ENCODE results near the gene KLHL10.

Gene KLHL10

GRCh38 chr17:41837761-41838538, at the start of gene KLHL10:
Gene KLHL10 (plus strand): TSS chr17:41837825. CDS start chr17:41837933, 108 bp downstream.
- no peak for DNase-seq

- no peak for DNase-seq
Observed at GRCh38 chr17:41792845-41793783, 44.5 kb upstream of the KLHL10 start.

DNA sequence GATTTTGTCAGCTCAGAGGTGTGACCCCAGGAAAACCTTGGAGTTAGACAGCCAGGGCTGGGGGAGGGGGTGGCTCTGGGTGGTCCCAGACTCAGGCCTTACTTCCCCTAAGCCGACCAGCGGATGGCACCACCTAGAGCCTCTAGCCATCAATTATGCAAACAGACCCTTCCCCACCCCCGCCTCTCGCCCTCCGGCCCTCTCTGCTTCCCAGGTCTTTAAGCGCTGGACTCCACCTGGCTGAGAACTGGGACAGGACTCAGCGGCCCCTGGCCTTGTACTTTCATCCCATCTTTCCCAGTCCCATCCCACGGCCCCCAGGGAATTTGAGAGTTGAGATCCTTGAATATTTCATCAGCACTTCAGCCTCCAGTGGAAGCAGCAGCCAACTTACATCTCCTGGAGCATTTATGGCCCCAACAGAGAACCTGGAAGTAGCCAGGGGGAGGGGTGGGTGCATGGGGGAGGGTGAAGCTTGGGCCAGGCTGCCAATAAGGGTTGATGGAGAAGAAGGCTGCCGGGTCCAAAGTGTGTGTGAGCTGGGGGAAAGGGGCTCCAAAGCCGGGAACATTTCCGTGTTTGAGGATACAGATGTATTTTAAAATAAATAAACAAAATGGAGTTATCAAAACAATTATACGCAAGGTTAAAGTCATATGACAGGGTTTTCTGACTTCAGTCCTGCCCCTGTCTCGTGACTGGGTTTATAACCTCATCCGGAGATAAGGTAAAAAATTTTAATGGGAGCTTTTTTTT, 43.7 kb upstream of the KLHL10 start:
- no peak for DNase-seq

DNA sequence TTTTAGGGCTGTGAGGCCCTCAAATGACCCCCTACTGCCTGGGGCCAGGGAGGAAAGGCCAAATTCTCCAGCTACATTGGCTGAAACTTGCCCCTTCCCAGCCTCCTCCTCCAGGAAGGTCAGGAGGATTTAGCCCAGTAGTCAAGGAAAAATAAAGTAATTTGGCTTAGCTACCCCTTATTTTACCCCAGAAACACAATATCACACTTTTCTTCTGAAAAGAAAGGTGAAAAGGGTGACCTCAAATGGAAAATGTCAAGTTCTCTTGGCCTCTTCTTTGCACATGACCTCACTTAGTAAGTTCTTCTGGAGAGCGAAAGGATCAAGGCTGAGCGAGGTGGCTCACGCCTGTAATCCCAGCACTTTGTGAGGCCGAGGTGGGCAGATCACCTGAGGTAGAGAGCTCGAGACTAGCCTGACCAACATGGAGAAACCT, 43.1 kb upstream of the KLHL10 start:
- DNase-seq, result no peak

DNA sequence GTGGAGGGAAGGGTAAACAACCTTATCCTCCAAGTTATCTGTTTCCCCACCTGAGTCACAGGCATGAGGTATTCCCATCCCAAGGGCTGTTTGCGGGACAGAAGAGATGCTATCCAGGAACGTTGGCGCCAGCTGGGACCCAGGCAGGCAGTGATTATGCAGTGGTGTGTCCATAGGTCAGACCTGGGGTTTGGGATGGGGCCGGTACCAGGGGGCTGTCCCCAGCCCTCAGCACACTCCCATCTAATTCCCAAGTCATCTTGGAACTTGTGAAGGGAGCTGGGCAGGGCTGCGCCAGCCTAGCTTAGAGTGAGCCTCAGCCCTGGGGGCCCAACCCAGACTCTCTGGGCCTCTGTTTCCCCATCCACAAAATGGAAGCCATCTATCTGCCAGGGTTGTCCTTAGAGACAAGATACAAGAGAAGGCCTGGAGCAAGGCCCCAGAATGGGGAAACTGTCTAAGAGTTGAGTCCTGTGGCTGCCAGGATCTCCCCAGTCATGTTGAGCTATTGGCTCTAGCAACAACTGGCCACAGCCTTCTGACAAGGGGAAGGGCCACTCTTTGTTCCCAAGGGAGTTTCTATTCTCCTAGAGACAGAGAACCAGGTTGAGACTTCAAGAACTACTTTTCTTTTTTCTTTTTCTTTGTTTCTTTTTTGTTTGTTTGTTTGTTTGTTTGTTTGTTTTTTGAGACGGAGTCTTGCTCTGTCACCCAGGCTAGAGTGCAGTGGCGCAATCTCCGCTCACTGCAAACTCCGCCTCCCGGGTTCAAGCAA, 41.3 kb upstream of the KLHL10 start:
- no peak for DNase-seq

DNA sequence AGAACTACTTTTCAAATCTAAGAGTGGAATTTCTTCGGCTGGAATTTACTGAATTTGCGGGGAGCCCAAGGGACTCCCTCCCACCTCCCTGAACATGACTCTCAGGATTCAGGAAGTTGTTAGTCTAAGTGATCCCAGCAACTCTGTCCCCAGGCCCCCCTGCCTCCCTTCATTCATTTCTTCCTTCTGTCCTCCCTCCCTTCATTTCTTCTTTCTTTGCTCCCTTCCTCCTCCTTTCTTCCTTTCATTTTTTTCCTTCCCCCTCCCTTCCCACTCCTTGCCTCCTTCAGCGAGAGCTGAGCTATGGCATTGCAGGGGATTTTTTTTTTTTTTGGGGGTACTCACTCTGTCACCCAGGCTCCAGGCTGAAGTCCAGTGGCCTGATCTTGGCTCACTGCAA, 40.2 kb upstream of the KLHL10 start:
- DNase-seq, result no peak

DNA sequence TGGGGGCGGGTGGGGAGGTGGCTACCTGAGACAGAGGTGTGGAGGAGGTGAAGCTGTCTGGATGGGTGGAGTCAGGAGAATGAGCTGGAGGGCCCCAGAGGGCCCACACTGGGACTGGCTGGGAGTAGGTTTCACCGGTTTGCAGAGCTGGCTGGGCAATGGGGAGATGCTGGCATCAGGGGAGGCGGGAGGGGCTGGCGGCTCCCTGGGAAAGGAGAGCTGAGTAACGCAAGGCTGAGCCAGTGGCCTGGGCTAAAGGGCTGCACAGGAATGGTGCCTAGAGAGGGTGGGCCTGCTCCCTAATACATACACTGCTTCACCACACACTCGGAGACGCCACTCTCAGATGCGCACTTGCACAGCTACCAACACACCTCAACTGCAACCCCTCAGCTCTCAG, 38.3 kb upstream of the KLHL10 start:
- no peak for DNase-seq

DNA sequence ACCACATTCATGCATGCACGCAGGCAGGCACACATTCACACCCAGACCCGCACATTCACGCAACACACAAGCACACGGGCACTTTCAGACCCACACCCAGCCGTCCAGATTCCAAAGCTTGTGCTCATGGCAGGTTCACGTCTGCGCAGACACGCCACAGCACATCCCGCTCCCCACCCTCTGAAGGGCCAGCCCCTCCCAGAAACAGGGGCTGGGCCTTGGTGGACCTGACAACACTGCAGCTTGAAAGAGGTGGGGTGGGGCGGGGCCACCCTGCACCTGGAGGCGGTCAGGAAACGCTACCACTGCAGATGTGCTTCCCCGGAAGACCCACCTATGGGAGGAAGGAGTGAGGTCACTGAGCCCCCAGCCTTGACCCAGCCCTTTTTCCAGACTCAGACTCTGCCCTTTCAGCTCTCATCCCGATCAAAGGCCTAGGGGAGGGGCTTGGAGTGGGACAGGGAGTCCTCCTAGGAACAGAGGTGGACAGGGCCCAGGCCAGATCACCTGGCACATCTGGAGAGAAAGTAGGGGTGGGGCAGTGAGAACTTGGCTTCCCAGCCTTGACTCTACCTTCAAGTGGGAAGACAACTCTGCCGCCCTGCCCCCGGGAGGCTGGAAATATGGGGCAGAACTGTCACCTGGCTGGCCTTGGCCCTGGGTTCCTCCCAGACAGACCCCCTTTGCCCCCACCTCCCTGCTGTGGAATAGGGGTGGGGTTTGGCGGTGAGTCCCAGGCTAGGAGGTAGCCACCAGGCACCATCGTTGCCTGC, 36.8 kb upstream of the KLHL10 start:
- DNase-seq, result no peak

DNA sequence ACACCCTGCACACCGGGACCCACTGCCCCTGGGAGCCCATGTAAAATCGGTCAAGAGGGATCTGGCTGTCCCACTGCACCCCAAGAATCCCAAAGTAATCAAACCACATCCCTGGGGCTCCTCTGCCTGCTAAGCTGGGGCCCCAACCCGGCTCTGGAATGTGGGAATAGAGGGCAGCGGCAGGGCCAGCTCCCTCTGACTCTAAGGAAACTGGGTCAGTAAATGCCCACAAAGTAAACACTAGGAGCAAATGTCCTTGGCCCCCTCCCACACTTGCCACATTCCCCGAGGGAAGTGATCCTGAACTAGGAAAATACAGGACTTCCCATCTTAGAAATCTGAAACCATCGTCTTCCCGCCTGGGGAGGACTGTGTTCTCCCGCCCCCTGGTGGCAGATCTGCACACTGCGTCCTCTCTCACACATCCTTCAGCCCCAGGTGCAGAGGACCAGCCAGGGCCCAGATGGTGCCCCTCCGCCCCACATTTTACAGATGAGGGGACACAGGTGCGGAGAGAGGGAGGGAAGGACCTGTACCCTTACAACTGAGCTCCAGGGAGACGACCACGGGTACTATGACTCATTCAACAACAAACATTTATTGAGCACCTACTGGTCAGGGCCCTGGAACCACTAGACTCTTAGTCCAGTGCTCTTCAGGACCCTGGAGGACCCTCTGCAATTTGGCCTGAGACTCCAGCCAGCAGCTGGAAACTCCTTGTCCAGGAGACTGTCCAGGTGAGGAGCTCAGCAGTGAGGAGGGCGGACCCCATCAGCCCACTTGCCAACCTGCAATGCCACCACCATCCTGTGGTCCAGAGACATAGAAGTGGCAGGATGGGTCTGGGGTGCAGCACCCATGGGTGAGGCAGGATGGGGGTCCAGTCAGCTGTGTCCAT, 36.0 kb upstream of the KLHL10 start:
- peak; percentile 83 to 84 for DNase-seq

DNA sequence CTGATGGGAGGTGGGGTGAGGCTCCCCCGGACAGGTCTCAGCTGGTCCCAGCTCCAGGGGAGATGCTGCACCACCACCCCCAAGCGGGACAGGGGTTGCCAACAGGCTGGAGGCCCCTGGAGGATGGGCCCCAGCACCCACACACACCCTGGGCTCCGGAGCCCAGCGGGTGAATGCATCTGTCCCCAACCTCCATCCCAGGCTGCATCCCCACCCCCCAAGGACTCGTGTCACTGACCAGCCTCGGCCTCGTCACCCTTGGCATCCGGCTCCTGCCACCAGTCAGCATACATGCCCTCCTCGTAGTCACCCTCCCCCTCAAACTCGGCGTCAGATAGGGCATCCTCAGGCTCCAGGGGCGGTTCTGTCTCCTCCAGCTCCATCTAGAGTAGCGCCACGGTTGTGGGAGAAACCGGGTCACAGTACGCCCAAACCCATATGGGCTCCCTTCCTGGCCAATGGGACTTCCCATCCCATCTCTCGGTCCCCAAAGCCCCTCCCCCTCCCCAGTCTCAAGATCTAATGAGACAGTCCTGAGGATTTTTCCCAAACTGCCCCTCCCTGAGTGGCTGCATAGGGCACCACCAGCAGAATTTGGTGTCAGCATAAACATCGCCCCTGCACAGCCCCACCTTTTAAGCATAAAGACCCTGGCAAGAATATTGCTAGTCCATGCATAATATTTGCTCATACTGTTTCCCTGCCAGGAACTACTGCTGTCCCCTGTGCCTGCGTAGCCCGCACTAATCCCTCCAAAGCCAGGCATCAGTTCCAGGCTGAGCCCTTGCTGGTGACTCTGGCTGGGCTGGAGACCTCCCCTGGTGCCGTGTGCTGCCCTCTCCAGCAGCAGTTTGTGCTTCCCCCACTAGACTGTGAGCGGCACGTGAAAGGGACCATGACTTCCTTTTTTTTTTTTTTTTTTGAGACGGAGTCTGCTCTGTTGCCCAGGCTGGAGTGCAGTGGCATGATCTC, 34.3 kb upstream of the KLHL10 start:
- DNase-seq, result no peak

DNA sequence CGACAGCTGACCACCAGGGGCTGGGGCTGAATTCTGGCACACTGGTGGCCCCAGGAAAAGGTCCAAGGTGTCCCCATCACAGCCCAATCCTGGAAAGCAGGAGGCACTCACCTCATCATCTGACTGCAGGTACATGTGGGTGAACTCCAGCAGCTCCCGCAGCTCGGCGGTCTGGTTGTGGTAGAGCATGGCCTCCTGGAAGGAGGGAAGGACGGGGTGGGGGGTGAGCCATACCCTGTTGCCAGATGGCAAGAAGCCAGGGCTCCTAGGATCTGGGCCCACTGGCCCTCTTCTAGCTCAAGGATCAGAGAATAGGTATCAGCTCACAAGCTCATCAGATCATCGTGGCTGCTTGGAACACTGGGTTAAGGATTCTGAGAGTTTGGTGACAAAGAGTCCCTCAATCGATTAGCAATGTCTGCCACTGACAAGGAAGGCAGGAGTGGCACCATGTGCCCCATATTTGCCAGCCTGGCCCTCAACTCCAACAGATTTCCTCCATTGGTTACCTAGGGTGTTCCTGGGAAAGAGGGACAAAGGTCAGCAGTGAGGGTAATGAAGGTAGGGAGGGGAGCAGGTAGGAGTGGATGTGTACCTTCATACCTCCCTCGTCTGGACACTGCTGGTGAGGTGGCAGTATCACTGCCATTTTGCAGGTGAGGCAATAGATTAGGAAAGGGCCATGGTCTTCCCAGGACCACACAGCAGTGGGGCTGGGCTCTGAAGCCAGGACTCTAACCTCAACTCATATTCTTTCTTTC, 30.8 kb upstream of the KLHL10 start:
- DNase-seq, result no peak

- DNase-seq, result no peak
Observed at GRCh38 chr17:41810659-41811548, 26.7 kb upstream of the KLHL10 start.

- peak; percentile 79 to 87 for DNase-seq
Observed at GRCh38 chr17:41811549-41812380, 25.9 kb upstream of the KLHL10 start, which contains the start of gene P3H4. Gene P3H4 (minus strand): TSS chr17:41811949. CDS start chr17:41811915, 34 bp downstream.

- DNase-seq, result peak; percentile 55 to 62
Observed at GRCh38 chr17:41812381-41813151, 25.1 kb upstream of the KLHL10 start, which contains the start of gene FKBP10. Gene FKBP10 (plus strand): TSS chr17:41813004. CDS start chr17:41813035, 31 bp downstream.

DNA sequence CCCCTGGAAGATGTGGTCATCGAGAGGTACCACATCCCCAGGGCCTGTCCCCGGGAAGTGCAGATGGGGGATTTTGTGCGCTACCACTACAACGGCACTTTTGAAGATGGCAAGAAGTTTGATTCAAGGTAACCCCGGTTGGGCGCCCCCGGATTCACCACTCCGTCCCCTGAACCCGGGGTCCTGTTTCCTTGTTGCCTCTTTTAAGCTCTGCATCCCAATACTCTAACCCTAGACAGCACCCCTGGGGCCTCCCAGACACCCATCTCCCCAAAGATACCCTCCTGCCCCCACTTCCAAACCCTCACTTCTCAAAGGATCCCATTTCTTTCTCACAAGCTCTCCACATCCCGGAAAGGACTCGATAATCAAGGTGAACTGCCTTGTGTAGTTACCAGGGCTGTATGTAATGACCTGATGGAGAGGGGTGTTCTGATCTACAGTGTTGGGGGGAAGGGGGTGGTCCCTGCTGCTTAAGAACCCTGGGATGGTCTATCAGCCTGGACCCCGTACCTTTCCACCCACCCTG, 24.4 kb upstream of the KLHL10 start:
- no peak for DNase-seq
